Loucy (cell line): ENCODE data around the gene ACTR2.

Source experiments
- H2AFZ ChIP-seq: fragments of 200-600 bp; sonication (generic); 2 replicates; pipeline ENCODE4 v1.6.0; 2016; ENCODE audit warnings: antibody characterized with exemption, mild to moderate bottlenecking, low read length, moderate library complexity
- H3F3A ChIP-seq: fragments of 200-600 bp; 2 replicates; pipeline ENCODE4 v1.6.0; 2016; ENCODE audit warnings: antibody characterized with exemption, low read depth, mild to moderate bottlenecking
- H3K27me3 ChIP-seq: fragments of 200-600 bp; sonication (generic); 2 replicates; pipeline ENCODE4 v1.6.1; 2014; ENCODE audit warnings: low read length, mild to moderate bottlenecking; ENCODE audit not compliant: insufficient read depth, poor library complexity, severe bottlenecking
- H3K36me3 ChIP-seq: fragments of 200-600 bp; sonication (generic); 2 replicates; pipeline ENCODE4 v1.6.1; 2016; ENCODE audit warnings: low read length; ENCODE audit not compliant: insufficient read depth
- H3K4me1 ChIP-seq: fragments of 200-600 bp; sonication (generic); 2 replicates; pipeline ENCODE4 v1.5.1; 2014; ENCODE audit warnings: low read length, mild to moderate bottlenecking; ENCODE audit not compliant: insufficient read depth, poor library complexity, severe bottlenecking
- H3K4me2 ChIP-seq: fragments of 200-600 bp; sonication (generic); 2 replicates; pipeline ENCODE4 v1.6.0; 2014; ENCODE audit warnings: antibody characterized with exemption, low read length, low read depth, mild to moderate bottlenecking; ENCODE audit not compliant: poor library complexity, severe bottlenecking
- H3K4me3 ChIP-seq: fragments of 200-600 bp; sonication (generic); 2 replicates; pipeline ENCODE4 v1.5.1; 2014; ENCODE audit warnings: low read length, mild to moderate bottlenecking, mixed read lengths; ENCODE audit not compliant: poor library complexity, severe bottlenecking
- H3K79me2 ChIP-seq: fragments of 200-600 bp; sonication (generic); 2 replicates; pipeline ENCODE4 v1.6.1; 2014; ENCODE audit warnings: low read length; ENCODE audit not compliant: insufficient read depth
- H3K9ac ChIP-seq: fragments of 200-600 bp; sonication (generic); 2 replicates; pipeline ENCODE4 v1.6.0; 2014; ENCODE audit warnings: mild to moderate bottlenecking, low read depth, low read length, moderate library complexity; ENCODE audit not compliant: poor library complexity, severe bottlenecking
- H3K9me2 ChIP-seq: fragments of 200-600 bp; sonication (generic); replicated peaks from 2 replicates; pipeline ENCODE4 v1.6.1; 2016; ENCODE audit warnings: low read depth, low read length, mixed read lengths
- H3K9me3 ChIP-seq: fragments of 200-600 bp; sonication (generic); 2 replicates; pipeline ENCODE4 v1.6.1; 2014; ENCODE audit warnings: mild to moderate bottlenecking, antibody characterized with exemption, low read length, low read depth; ENCODE audit not compliant: insufficient read depth
- H4K20me1 ChIP-seq: fragments of 200-600 bp; sonication (generic); 2 replicates; pipeline ENCODE4 v1.6.0; 2014; ENCODE audit warnings: antibody characterized with exemption, low read length, mild to moderate bottlenecking; ENCODE audit not compliant: insufficient read depth, poor library complexity, severe bottlenecking
- EZH2phosphoT487 ChIP-seq: fragments of 200-600 bp; IDR thresholded peaks from 2 replicates; pipeline ENCODE4 v1.6.1; 2018; ENCODE audit warnings: antibody characterized with exemption, mild to moderate bottlenecking, moderate library complexity, borderline replicate concordance
- TF ChIP-seq, protein P1 (sequence below): fragments of 200-600 bp; sonication (generic); conservative IDR thresholded peaks from 2 replicates; pipeline ENCODE4 v1.5.1; 2014; ENCODE audit warnings: mild to moderate bottlenecking, antibody characterized with exemption, low read length

The ACTR2 gene

DNA sequence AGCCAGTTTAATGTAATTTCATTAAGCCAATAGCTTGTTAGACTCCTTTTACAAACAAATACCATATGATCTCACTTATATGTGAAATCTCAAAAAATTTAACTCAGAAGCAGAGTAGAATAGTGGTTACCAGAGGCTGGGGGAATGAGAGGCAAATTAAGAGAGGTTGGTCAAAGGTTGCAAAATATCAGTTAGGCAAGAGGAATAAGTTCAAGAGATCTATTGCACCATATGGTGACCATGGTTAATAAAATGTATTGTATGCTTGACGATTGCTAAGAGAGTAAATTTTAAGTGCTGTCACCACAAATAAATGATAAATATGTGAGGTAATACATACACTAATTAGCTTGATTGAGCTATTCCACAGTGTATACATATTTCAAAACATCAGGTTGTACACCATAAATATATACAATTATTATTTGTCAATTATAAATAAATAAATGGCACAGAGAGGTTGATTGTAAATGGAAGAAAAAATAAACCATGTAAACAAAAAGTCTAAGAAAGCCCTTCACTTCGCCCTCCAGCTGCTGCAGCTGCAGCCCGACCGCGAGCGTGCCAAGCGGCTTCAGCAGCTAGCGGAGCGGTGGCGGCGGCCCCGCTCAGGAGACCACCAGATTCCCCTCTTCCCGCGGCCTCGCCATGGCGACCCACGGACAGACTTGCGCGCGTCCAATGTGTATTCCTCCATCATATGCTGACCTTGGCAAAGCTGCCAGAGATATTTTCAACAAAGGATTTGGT lies 23.0 kb upstream of the ACTR2 start:
- Histone ChIP-seq H3K4me3 (no peak overlapping the region), H3K4me2 (no peak overlapping the region), H3F3A (no peaks in the 10 kb centered on the region), H4K20me1 (no peaks in the 10 kb centered on the region), H3K36me3 (no peaks in the 10 kb centered on the region), H2AFZ (no peak overlapping the region), H3K9me2 (no peaks in the 10 kb centered on the region), H3K27me3 (no peaks in the 10 kb centered on the region), H3K4me1 (no peaks in the 10 kb centered on the region), H3K9me3 (no peaks in the 10 kb centered on the region), H3K79me2 (no peaks in the 10 kb centered on the region), H3K9ac (no peak overlapping the region)
- no peak for TF ChIP-seq EZH2phosphoT487
- TF ChIP-seq, protein P1, sequence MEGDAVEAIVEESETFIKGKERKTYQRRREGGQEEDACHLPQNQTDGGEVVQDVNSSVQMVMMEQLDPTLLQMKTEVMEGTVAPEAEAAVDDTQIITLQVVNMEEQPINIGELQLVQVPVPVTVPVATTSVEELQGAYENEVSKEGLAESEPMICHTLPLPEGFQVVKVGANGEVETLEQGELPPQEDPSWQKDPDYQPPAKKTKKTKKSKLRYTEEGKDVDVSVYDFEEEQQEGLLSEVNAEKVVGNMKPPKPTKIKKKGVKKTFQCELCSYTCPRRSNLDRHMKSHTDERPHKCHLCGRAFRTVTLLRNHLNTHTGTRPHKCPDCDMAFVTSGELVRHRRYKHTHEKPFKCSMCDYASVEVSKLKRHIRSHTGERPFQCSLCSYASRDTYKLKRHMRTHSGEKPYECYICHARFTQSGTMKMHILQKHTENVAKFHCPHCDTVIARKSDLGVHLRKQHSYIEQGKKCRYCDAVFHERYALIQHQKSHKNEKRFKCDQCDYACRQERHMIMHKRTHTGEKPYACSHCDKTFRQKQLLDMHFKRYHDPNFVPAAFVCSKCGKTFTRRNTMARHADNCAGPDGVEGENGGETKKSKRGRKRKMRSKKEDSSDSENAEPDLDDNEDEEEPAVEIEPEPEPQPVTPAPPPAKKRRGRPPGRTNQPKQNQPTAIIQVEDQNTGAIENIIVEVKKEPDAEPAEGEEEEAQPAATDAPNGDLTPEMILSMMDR: no peak

DNA sequence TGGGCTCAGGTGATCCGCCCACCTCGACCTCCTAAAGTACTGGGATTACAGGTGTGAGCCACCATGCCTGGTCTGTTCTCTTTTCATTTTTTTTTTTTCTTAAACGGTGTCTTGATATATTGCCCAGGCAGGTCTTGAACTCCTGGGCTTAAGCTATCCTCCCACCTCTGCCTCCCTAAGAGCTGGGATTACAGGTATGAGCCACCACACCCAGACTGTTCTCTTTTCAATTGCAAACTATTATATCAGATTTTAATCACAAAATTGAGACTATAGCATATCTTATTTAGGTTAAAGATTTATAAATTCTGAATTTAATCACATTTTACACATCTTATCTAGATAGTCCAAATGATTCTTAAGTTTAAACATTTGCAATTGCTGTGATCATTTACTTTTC lies 15.5 kb upstream of the ACTR2 start:
- TF ChIP-seq, protein P1: no peak
- no peak for TF ChIP-seq EZH2phosphoT487
- Histone ChIP-seq H3K4me2 (no peak overlapping the region), H3K36me3 (no peaks in the 10 kb centered on the region), H3K4me3 (no peak overlapping the region), H3K27me3 (no peaks in the 10 kb centered on the region), H3K4me1 (peaks cover 7% of the 10 kb centered on the region), H2AFZ (no peak overlapping the region), H3K9me2 (no peaks in the 10 kb centered on the region), H3K9me3 (no peaks in the 10 kb centered on the region), H3K79me2 (no peaks in the 10 kb centered on the region), H3F3A (no peaks in the 10 kb centered on the region), H3K9ac (no peak overlapping the region), H4K20me1 (no peaks in the 10 kb centered on the region)

DNA sequence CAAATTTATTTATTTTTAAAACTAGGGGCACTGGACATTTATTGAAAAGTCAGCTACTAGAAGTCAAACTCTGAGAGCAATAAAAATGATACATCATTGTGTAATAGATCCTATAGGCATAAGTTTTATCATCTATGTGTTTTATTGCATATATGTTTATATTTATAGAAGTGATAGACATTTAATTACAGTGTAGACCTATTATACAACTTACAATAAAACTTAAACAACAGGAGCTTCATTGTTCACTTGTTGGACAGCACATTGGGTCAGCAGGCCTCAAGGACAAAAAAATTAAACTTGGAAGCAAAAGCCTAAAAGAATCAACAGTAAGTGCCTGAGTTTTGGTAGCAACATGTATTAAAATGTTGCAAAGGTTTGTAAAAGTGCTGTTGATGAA lies 15.0 kb upstream of the ACTR2 start:
- Histone ChIP-seq H3K4me1 (peaks cover 7% of the 10 kb centered on the region), H3K4me3 (no peak overlapping the region), H3K9ac (no peak overlapping the region), H3K27me3 (no peaks in the 10 kb centered on the region), H3K4me2 (no peak overlapping the region), H4K20me1 (no peaks in the 10 kb centered on the region), H3K79me2 (no peaks in the 10 kb centered on the region), H3F3A (no peaks in the 10 kb centered on the region), H2AFZ (no peak overlapping the region), H3K9me2 (no peaks in the 10 kb centered on the region), H3K36me3 (no peaks in the 10 kb centered on the region), H3K9me3 (no peaks in the 10 kb centered on the region)
- TF ChIP-seq EZH2phosphoT487: no peak
- TF ChIP-seq, protein P1: no peak
